Neural cell (in vitro differentiated cells): ENCODE measurements around the gene CNOT4. TPM values are rescaled to one million over a fixed set of nuclear protein-coding genes. Genes with fewer than 3 reads are reported as not detected.
"Not testable (repeated sequence)": the region's sequence is repeated elsewhere in the genome, so short reads cannot be mapped to it uniquely, and the experiment has no call there.

Experiments used
- H2AFZ ChIP-seq: fragments of 200-600, 300-800 bp; sonication (generic), shearing (Covaris generic); 2 replicates; pipeline ENCODE4 v1.6.0; 2014; ENCODE audit warnings: low read depth, mild to moderate bottlenecking, antibody characterized with exemption, low read length, moderate library complexity
- H3F3A ChIP-seq: fragments of 200-600 bp; shearing (Covaris generic); 2 replicates; pipeline ENCODE4 v1.6.1; 2016; ENCODE audit warnings: mild to moderate bottlenecking, moderate library complexity, mixed read lengths, antibody characterized with exemption, low read length; ENCODE audit not compliant: insufficient read depth, poor library complexity, severe bottlenecking
- H3K27ac ChIP-seq: fragments of 200-600, 300-800 bp; sonication (generic), shearing (Covaris generic); 2 replicates; pipeline ENCODE4 v1.5.1; 2014; ENCODE audit warnings: mild to moderate bottlenecking, low read length, moderate library complexity
- H3K27me3 ChIP-seq: fragments of 300-800, 200-600 bp; sonication (generic), shearing (Covaris generic); 2 replicates; pipeline ENCODE4 v1.6.0; 2014; ENCODE audit warnings: mild to moderate bottlenecking, low read depth, low read length, moderate library complexity; ENCODE audit not compliant: insufficient read depth
- H3K36me3 ChIP-seq: fragments of 300-800, 200-600 bp; sonication (generic), shearing (Covaris generic); 2 replicates; pipeline ENCODE4 v1.5.1; 2014; ENCODE audit warnings: mild to moderate bottlenecking, antibody characterized with exemption, low read length, moderate library complexity; ENCODE audit not compliant: insufficient read depth
- H3K4me2 ChIP-seq: fragments of 300-800, 200-600 bp; sonication (generic), shearing (Covaris generic); 2 replicates; pipeline ENCODE4 v1.6.0; 2014; ENCODE audit warnings: mild to moderate bottlenecking, low read length
- H3K4me3 ChIP-seq: fragments of 300-800, 200-600 bp; sonication (generic), shearing (Covaris generic); 2 replicates; pipeline ENCODE4 v1.5.1; 2014; ENCODE audit warnings: mild to moderate bottlenecking, low read length, moderate library complexity
- H3K79me2 ChIP-seq: fragments of 200-600 bp; shearing (Covaris generic); replicated peaks from 2 replicates; pipeline ENCODE4 v1.6.0; 2014; ENCODE audit warnings: mild to moderate bottlenecking, low read length, moderate library complexity; ENCODE audit not compliant: insufficient read depth
- H3K9ac ChIP-seq: fragments of 300-800, 200-600 bp; sonication (generic), shearing (Covaris generic); 2 replicates; pipeline ENCODE4 v1.6.1; 2016; ENCODE audit warnings: mild to moderate bottlenecking, low read length, mixed read lengths
- H3K9me2 ChIP-seq: fragments of 200-600 bp; shearing (Covaris generic); 2 replicates; pipeline ENCODE4 v1.6.1; 2016; ENCODE audit warnings: mild to moderate bottlenecking, low read length, mixed read lengths; ENCODE audit not compliant: insufficient read depth
- H3K9me3 ChIP-seq: fragments of 200-600, 300-800 bp; sonication (generic), shearing (Covaris generic); 2 replicates; pipeline ENCODE4 v1.6.1; 2016; ENCODE audit warnings: mild to moderate bottlenecking, mixed run types, low read length, moderate library complexity, mixed read lengths
- H4K20me1 ChIP-seq: fragments of 200-600 bp; shearing (Covaris generic); 2 replicates; pipeline ENCODE4 v1.6.1; 2016; ENCODE audit warnings: mild to moderate bottlenecking, mixed run types; ENCODE audit not compliant: insufficient read depth
- CTCF ChIP-seq: fragments of 450-650 bp; IDR thresholded peaks from 2 replicates; pipeline ENCODE4 v1.5.1; 2014; ENCODE audit warnings: antibody characterized with exemption, mild to moderate bottlenecking, moderate library complexity; ENCODE audit not compliant: poor library complexity, severe bottlenecking
- EP300 ChIP-seq: fragments of 450-650 bp; conservative IDR thresholded peaks from 2 replicates; pipeline ENCODE4 v1.6.1; 2014; ENCODE audit warnings: antibody characterized with exemption, mild to moderate bottlenecking, moderate library complexity; ENCODE audit not compliant: poor library complexity, severe bottlenecking
- EZH2 ChIP-seq: fragments of 200-600, 300-800 bp; shearing (Covaris generic), sonication (generic); IDR thresholded peaks from 2 replicates; pipeline ENCODE4 v1.6.1; 2014; ENCODE audit warnings: antibody characterized with exemption, low read length, borderline replicate concordance, mild to moderate bottlenecking; ENCODE audit not compliant: insufficient read depth, poor library complexity, severe bottlenecking
- MXI1 ChIP-seq: fragments of 450-650 bp; conservative IDR thresholded peaks from 2 replicates; pipeline ENCODE4 v1.6.1; 2014; ENCODE audit warnings: antibody characterized with exemption, mild to moderate bottlenecking; ENCODE audit not compliant: poor library complexity, severe bottlenecking
- POLR2AphosphoS5 ChIP-seq: IDR thresholded peaks from 2 replicates; pipeline ENCODE4 v1.6.1; 2012
- RAD21 ChIP-seq: fragments of 450-650 bp; conservative IDR thresholded peaks from 2 replicates; pipeline ENCODE4 v1.6.1; 2014; ENCODE audit warnings: antibody characterized with exemption, mild to moderate bottlenecking, moderate library complexity
- REST ChIP-seq: IDR thresholded peaks from 2 replicates; pipeline ENCODE4 v1.6.1; 2012; ENCODE audit warnings: borderline replicate concordance
- SMC3 ChIP-seq: fragments of 450-650 bp; conservative IDR thresholded peaks from 2 replicates; pipeline ENCODE4 v1.6.1; 2014; ENCODE audit warnings: antibody characterized with exemption, mild to moderate bottlenecking, moderate library complexity; ENCODE audit not compliant: poor library complexity
- TAF1 ChIP-seq: IDR thresholded peaks from 2 replicates; pipeline ENCODE4 v1.6.1; 2012; ENCODE audit warnings: low read depth
- polyA plus RNA-seq: library from polyadenylated mRNA; depleted of rRNA; stranded (reverse); fragments of >200 nt; gene quantifications from 2 replicates; pipeline ENCODE4 v1.2.3, GENCODE V29; 2014

The CNOT4 gene
- polyA plus RNA-seq, 1 donor from 2014 or later, result 6.4 TPM

- H3K79me2 ChIP-seq, result peaks cover 37% of the 10 kb centered on the region
Observed at GRCh38 chr7:135480966-135481597, 28.8 kb downstream of the CNOT4 start.

GRCh38 chr7:135475521-135475920 lies 34.4 kb downstream of the CNOT4 start:
- Histone ChIP-seq H4K20me1 (no peaks in the 10 kb centered on the region), H3K4me2 (no peak overlapping the region), H3K4me3 (no peak overlapping the region), H3K27ac (no peak overlapping the region), H3K9ac (no peak overlapping the region), H2AFZ (no peak overlapping the region), H3K36me3 (no peaks in the 10 kb centered on the region), H3K9me2 (no peaks in the 10 kb centered on the region), H3K79me2 (peaks cover 11% of the 10 kb centered on the region), H3K9me3 (no peaks in the 10 kb centered on the region), H3F3A (no peaks in the 10 kb centered on the region), H3K27me3 (no peaks in the 10 kb centered on the region)
- TF ChIP-seq SMC3 (no peak), TAF1 (no peak), RAD21 (no peak), EZH2 (no peak), REST (no peak), POLR2AphosphoS5 (no peak), MXI1 (no peak), EP300 (no peak), CTCF (no peak)

More at GRCh38 chr7:135480966-135481597, 28.8 kb downstream of the CNOT4 start:
- Histone ChIP-seq H3K4me3 (no peak overlapping the region), H3K9me3 (no peaks in the 10 kb centered on the region), H3K9me2 (no peaks in the 10 kb centered on the region), H3K36me3 (no peaks in the 10 kb centered on the region), H4K20me1 (no peaks in the 10 kb centered on the region), H3K27me3 (no peaks in the 10 kb centered on the region), H3K4me2 (no peak overlapping the region), H3F3A (no peaks in the 10 kb centered on the region), H2AFZ (no peak overlapping the region), H3K9ac (no peak overlapping the region), H3K27ac (no peak overlapping the region)
- no peak for TF ChIP-seq EP300

GRCh38 chr7:135469705-135470104 lies 40.2 kb downstream of the CNOT4 start:
- not testable (repeated sequence) for H2AFZ ChIP-seq, H3K36me3 ChIP-seq, H4K20me1 ChIP-seq, H3K9me3 ChIP-seq, H3F3A ChIP-seq, H3K4me3 ChIP-seq, H3K9ac ChIP-seq, H3K27ac ChIP-seq, H3K79me2 ChIP-seq, H3K27me3 ChIP-seq, H3K9me2 ChIP-seq, H3K4me2 ChIP-seq
